Cardiac muscle cell (in vitro differentiated cells and primary cell): ENCODE measurements around the gene SPATC1L. TPM values are rescaled to one million over a fixed set of nuclear protein-coding genes. Genes with fewer than 3 reads are reported as not detected.

ENCODE experiments used
- DNase-seq, 2 donors: peaks; one replicate each; pipeline versions ENCODE4 v3.0.0 to v3.0.0-alpha.2; 2010 to 2017; ENCODE audit warnings: low read depth in 1 of 2, low spot score in 1 of 2
- H3K27ac ChIP-seq: fragments of 200-600 bp; sonication (generic); 2 replicates; pipeline ENCODE4 v1.5.1; 2016
- H3K27me3 ChIP-seq: fragments of 200-600 bp; sonication (generic); 2 replicates; pipeline ENCODE4 v1.6.0; 2016; ENCODE audit warnings: control low read depth
- H3K36me3 ChIP-seq: fragments of 200-600 bp; sonication (generic); 2 replicates; pipeline ENCODE4 v1.5.1; 2016; ENCODE audit warnings: control low read depth
- H3K4me1 ChIP-seq: fragments of 200-600 bp; sonication (generic); 2 replicates; pipeline ENCODE4 v1.8.1; 2017; ENCODE audit warnings: low read depth, mild to moderate bottlenecking, mixed run types
- H3K4me3 ChIP-seq: fragments of 200-600 bp; sonication (generic); 2 replicates; pipeline ENCODE4 v1.5.1; 2016; ENCODE audit warnings: mild to moderate bottlenecking
- H3K9me3 ChIP-seq: fragments of 200-600 bp; sonication (generic); 2 replicates; pipeline ENCODE4 v1.5.1; 2017; ENCODE audit warnings: low read depth, mild to moderate bottlenecking, control low read depth
- polyA plus RNA-seq: library from polyadenylated mRNA; unstranded; fragments of >200 nt; fragmentation: Nextera tagmentation; extraction: Ambion mirVana; gene quantifications from 2 replicates; pipeline ENCODE4 v1.2.1, GENCODE V29; 2016
- total RNA-seq: library from RNA; depleted of rRNA; stranded (reverse); fragments of >200 nt; gene quantifications from 2 replicates; pipeline ENCODE4 v1.2.3, GENCODE V29; 2016
- TF ChIP-seq, protein P1 (sequence below): IDR thresholded peaks from 2 replicates; pipeline ENCODE4 v1.5.1; 2012; ENCODE audit warnings: low read depth, mild to moderate bottlenecking, low read length

The SPATC1L gene
- total and polyA plus RNA-seq, 2 experiments from 2014 or later: 58.8 to 63.0 TPM

DNA sequence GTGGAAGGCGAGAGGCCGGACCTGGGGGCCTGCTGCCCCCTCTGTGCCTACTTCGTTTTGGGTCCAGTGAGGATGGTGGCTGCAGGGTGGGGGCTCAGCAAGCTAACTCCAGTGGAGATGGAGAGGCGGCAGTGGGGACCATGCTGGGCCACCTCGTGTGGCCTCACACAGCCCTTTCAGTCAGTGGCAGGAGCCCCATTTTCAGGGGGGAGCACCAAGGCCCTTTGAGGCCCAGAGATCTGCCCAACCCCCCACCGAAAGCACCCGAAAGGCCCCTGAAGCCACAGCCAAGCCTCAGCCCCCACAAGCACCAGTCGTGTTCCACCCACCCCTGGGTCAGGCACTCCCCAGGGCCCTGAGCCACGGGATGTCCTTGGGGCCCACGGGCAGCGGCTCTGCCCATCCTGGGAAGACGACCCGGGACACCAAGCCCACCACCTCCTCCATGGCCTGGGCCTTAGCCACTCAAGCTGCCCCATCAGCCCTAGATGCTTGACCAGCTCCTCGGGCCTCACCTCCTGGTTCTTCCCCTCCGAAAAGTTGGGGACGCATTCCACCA, 29.2 kb downstream of the SPATC1L start:
- no peak for DNase-seq
- peaks cover 37% of the 10 kb centered on the region for H3K4me1 ChIP-seq

DNA sequence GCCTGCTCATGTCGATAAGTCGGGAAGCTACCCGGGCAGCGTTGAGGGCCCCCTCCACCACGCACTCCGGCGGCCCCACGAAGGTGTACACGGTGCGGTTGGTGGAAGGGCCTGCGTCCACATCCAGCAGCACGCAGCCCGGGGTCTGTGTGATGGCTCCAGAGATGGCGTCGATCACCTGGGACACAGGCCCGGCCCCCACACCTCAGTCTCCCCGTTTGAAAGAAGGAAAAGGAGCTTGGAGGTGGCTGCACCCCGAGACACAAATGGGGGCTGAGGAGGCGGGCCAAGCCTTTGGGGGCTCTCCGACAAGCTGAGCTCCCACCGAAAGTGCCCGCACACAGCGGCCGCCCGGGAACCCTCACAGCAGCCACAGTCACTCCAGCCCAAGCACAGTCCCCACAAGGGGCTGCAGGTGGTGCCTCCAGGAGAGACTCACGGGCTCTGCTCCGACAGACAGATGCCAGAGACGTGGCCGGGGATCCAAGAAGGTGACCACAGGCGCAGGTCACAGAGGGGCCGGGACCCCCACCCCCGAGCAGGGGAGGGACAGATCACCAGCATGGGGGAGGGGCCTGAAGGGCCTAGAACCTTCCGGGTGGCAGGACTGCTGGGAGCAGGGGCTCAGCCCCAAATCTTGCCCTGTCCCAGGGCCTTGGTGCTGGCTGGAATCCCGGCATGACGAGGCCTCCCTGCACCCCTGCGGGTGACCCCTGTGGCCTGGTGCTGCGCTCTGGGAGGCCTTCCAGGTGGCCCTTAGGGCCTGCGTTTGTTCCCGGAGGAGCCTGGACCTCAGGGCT, 29.9 kb downstream of the SPATC1L start:
- no peak overlapping the region for H3K4me3 ChIP-seq
- TF ChIP-seq, protein P1, sequence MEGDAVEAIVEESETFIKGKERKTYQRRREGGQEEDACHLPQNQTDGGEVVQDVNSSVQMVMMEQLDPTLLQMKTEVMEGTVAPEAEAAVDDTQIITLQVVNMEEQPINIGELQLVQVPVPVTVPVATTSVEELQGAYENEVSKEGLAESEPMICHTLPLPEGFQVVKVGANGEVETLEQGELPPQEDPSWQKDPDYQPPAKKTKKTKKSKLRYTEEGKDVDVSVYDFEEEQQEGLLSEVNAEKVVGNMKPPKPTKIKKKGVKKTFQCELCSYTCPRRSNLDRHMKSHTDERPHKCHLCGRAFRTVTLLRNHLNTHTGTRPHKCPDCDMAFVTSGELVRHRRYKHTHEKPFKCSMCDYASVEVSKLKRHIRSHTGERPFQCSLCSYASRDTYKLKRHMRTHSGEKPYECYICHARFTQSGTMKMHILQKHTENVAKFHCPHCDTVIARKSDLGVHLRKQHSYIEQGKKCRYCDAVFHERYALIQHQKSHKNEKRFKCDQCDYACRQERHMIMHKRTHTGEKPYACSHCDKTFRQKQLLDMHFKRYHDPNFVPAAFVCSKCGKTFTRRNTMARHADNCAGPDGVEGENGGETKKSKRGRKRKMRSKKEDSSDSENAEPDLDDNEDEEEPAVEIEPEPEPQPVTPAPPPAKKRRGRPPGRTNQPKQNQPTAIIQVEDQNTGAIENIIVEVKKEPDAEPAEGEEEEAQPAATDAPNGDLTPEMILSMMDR: no peak
- DNase-seq: no peak
- peak overlapping the region; percentile 91 for H3K27ac ChIP-seq
- H3K36me3 ChIP-seq: no peaks in the 10 kb centered on the region
- peaks cover 37% of the 10 kb centered on the region for H3K4me1 ChIP-seq
- H3K27me3 ChIP-seq: no peaks in the 10 kb centered on the region
- H3K9me3 ChIP-seq: no peaks in the 10 kb centered on the region

More for the DNA sequence above, 29.2 kb downstream of the SPATC1L start:
- no peaks in the 10 kb centered on the region for H3K36me3 ChIP-seq
- H3K27me3 ChIP-seq: no peaks in the 10 kb centered on the region
- H3K27ac ChIP-seq: peak overlapping the region; percentile 91
- TF ChIP-seq, protein P1: no peak
- no peaks in the 10 kb centered on the region for H3K9me3 ChIP-seq
- no peak overlapping the region for H3K4me3 ChIP-seq

DNA sequence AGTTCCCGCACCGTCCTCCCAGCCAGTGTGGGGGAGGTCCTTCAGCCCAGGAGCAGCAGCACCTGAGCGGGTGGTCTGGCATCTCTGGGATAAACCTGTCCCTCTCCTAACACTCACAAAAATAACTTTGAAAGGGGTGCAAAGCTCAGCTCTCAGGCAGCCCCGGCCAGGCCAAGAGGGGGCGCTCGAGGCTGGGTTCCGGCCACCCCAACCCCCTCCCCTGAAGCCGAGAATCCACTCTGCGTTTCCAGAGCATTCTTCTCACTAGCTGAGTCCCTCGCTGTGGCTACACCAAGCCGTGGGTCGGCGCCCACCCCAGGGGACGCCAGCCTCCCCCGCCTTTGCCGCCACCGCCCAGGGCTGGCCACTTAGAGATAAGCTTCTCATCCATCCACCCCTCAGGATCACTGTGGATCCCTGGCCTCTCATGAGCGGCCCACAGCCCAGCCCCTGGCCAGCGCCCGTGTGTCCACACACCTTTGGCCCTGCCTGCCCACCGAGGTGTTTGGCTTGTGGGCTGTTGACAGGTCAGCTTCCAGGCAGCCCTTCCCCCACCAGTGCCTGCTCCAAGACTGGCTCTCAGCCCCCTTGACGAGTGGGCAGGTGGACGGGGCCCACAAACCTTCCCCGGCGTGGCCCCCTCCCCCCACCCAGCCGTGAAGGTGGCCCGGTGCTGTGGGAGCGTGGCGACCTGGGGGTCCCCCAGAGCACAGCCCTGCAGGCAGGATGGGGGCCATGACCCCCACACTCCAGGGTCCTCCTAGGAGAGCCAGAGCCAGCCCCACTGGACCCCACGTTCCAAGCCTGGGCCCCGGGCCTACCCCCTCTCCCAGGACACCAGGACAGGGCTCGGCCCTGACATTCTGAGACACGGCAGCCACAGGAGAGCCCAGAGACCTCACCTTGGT, 30.8 kb downstream of the SPATC1L start:
- Histone ChIP-seq H3K4me1 (peaks cover 39% of the 10 kb centered on the region), H3K9me3 (no peaks in the 10 kb centered on the region), H3K27ac (peak overlapping the region; percentile 91), H3K36me3 (no peaks in the 10 kb centered on the region), H3K27me3 (no peaks in the 10 kb centered on the region), H3K4me3 (no peak overlapping the region)
- TF ChIP-seq, protein P1: peak; percentile 94
- peak; percentile 68 to 75 for DNase-seq

DNA sequence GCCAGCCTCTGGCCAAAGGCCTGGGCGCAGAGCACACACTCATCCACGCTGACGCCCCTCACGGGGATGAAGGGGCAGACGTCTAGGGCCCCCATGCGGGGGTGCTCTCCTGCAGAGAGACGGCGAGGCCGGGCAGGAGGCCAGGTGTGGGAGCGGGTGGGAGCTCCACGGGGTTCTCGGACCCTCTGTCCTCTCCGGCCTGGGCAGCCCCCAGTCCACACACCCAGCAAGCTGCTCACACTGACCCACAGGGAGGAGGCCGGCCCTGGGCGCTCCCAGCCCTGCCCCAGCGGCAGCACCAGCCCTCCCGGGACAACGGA, 31.4 kb downstream of the SPATC1L start:
- TF ChIP-seq, protein P1: no peak
- peaks cover 42% of the 10 kb centered on the region for H3K4me1 ChIP-seq
- H3K27ac ChIP-seq: peak overlapping the region; percentile 91
- H3K36me3 ChIP-seq: no peaks in the 10 kb centered on the region
- H3K4me3 ChIP-seq: no peak overlapping the region
- H3K27me3 ChIP-seq: no peaks in the 10 kb centered on the region
- no peaks in the 10 kb centered on the region for H3K9me3 ChIP-seq
- DNase-seq: no peak

DNA sequence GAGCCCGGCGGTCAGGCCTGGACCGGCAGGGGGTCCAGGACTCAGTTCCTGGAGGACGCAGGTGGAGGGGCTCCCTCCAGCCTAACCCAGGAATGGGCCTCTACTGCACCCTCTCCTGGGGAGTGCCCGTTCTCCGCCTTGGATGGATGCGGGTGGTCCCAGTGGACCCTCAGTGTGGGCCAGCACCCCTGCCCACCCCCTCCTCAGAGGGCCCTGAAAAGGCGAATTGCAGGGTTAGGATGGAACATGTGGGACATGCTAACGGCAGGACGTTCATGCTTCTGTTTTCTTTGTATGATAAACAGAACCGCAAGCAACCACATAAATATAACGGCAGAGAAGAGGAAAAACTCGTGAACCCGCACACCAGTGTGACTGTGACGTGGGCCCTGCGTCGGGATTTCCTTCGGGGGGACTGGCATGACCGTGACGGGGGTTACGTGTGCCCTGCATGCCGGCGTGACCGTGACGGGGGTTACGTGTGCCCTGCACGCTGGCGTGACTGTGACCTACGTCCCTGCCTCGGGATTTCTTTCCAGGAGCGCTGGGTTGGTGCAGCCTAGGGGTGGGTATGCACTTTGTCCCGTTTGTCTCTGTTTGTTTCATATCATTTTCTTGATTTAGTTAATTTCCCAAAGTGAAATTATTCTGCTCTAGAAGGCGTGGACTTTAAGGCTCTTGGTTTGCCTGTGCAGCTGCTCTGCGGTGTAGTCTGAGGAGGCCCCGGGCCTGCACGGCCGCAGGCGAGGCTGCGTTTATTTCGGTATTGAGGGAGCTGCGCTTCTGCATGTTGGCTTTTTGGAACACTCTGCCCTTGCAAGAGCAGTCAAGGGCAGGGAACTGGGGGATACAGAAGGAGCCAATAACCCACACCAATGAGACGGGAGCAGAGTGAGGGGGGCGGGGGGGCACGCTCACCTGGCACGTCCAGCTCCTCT, 32.0 kb downstream of the SPATC1L start:
- Histone ChIP-seq H3K27me3 (no peaks in the 10 kb centered on the region), H3K9me3 (no peaks in the 10 kb centered on the region), H3K27ac (peak overlapping the region; percentile 91), H3K4me1 (peaks cover 42% of the 10 kb centered on the region), H3K36me3 (no peaks in the 10 kb centered on the region), H3K4me3 (no peak overlapping the region)
- TF ChIP-seq, protein P1: no peak
- DNase-seq: no peak
